Testis (tissue), 2 donors: ENCODE results near the gene LMCD1.

ENCODE experiments used
- POLR2A ChIP-seq: fragments of 450-650 bp; IDR thresholded peaks from one replicate; pipeline ENCODE4 v1.6.1; 2017; ENCODE audit warnings: antibody characterized with exemption, mild to moderate bottlenecking, moderate library complexity
- TF ChIP-seq, protein P1 (sequence below), 3 experiments: fragments of 450-650 bp in 2 of 3; fragments of 200-600 bp in 1 of 3; sonication (generic) in 1 of 3; IDR thresholded peaks; one replicate each; pipeline ENCODE4 v1.5.1; 2016 to 2019; ENCODE audit warnings: antibody characterized with exemption in 3 of 3, mild to moderate bottlenecking in 2 of 3, moderate library complexity in 1 of 3

DNA sequence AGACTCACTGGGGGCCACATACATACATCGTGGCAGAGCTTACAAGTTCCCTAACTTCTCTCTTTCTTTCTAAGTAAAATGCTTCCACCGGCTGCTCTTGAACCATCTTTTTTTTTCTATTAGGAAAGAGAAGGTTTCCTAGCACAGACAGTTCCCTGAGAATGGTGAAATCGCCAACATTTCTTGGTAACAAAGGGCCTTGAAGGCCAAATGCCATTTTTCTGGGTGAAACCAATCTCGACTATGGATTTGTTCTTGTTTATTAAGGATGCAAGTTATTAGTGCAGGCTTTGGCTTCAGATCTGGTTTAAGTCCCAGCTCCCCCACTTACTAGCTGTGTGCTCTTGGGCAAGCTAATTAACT, 3.0 kb downstream of the LMCD1 start:
- TF ChIP-seq, protein P1, sequence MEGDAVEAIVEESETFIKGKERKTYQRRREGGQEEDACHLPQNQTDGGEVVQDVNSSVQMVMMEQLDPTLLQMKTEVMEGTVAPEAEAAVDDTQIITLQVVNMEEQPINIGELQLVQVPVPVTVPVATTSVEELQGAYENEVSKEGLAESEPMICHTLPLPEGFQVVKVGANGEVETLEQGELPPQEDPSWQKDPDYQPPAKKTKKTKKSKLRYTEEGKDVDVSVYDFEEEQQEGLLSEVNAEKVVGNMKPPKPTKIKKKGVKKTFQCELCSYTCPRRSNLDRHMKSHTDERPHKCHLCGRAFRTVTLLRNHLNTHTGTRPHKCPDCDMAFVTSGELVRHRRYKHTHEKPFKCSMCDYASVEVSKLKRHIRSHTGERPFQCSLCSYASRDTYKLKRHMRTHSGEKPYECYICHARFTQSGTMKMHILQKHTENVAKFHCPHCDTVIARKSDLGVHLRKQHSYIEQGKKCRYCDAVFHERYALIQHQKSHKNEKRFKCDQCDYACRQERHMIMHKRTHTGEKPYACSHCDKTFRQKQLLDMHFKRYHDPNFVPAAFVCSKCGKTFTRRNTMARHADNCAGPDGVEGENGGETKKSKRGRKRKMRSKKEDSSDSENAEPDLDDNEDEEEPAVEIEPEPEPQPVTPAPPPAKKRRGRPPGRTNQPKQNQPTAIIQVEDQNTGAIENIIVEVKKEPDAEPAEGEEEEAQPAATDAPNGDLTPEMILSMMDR (IDR thresholded peaks at IDR 0.05) = no peak
- TF ChIP-seq POLR2A = no peak
